HepG2 (cell line): ENCODE results near the gene GFOD1. TPM values are rescaled to one million over a fixed set of nuclear protein-coding genes. Genes with fewer than 3 reads are reported as not detected.

Source experiments
- ATAC-seq: fragments of 200-7000 bp; cut with Tn5 transposase; 3 replicates; pipeline ENCODE4 v1.9.1; 2020; ENCODE audit warnings: mild to moderate bottlenecking, moderate library complexity
- BruUV-seq: library from RNA; stranded (reverse); fragments of 400-500 nt; replicated peaks from 2 replicates; lab custom pipeline; 2021; lab: Mats Ljungman, UMichigan
- CTCF ChIA-PET: fragments of 300-600 bp; formaldehyde crosslinking; extraction: SDS; loops from one replicate; lab custom pipeline; 2021; ENCODE audit warnings: low total read pairs, inconsistent platforms, low intra/inter-chr PET ratio; lab: Yijun Ruan, JAX
- POLR2A ChIA-PET: fragments of 350-600 bp; sonication (Branson Sonifier 250); formaldehyde crosslinking; loops from one replicate; lab custom pipeline; 2020; ENCODE audit warnings: antibody characterized with exemption, inconsistent platforms; lab: Yijun Ruan, JAX
- DNase-seq: peaks from one replicate; pipeline ENCODE4 v3.0.0-alpha.2; 2015; ENCODE audit warnings: low spot score
- FAIRE-seq: peaks from 3 replicates; lab custom pipeline; 2011; peaks lifted over from hg19 to GRCh38; lab: Jason Lieb, UNC
- H2AFZ ChIP-seq: one replicate; pipeline ENCODE4 v1.6.1; 2011; ENCODE audit warnings: low read length, inconsistent platforms
- H3K27ac ChIP-seq: fragments of 300-600 bp; 3 replicates; pipeline ENCODE4 v1.8.0; 2011; ENCODE audit warnings: mixed run types, mild to moderate bottlenecking, mixed read lengths, low read length, inconsistent platforms; ENCODE audit not compliant: insufficient read depth; ENCODE audit errors: extremely low read length
- H3K27me3 ChIP-seq, 2 experiments: fragments of 200-600 bp in 1 of 2; 2 replicates in 1 of 2; 3 replicates in 1 of 2; pipeline versions ENCODE4 v1.6.0 to v1.8.0; 2011; ENCODE audit warnings: low read length in 2 of 2, mild to moderate bottlenecking in 2 of 2, moderate library complexity in 2 of 2, inconsistent platforms in 1 of 2; ENCODE audit not compliant: insufficient read depth in 2 of 2, control insufficient read depth in 1 of 2
- H3K36me3 ChIP-seq, 2 experiments: fragments of 200-600 bp in 1 of 2; replicated peaks in 1 of 2; 2 replicates in 1 of 2; 3 replicates in 1 of 2; pipeline versions ENCODE4 v1.5.1 to v1.8.0; 2011; ENCODE audit warnings: low read length in 2 of 2, inconsistent platforms in 1 of 2; ENCODE audit not compliant: insufficient read depth in 2 of 2, control insufficient read depth in 1 of 2
- H3K4me1 ChIP-seq: 2 replicates; pipeline ENCODE4 v1.5.1; 2012; ENCODE audit warnings: low read length, inconsistent platforms; ENCODE audit not compliant: insufficient read depth
- H3K4me2 ChIP-seq: 2 replicates; pipeline ENCODE4 v1.6.0; 2011; ENCODE audit warnings: low read depth, low read length, inconsistent platforms
- H3K4me3 ChIP-seq, 3 experiments: fragments of 200-600 bp in 1 of 3; sonication (generic), shearing (Covaris generic) in 1 of 3; replicated peaks in 1 of 3; 2 replicates each; pipeline ENCODE4 v1.5.1; 2011 to 2016; ENCODE audit warnings: low read length in 3 of 3, inconsistent platforms in 2 of 3, low read depth in 2 of 3, mild to moderate bottlenecking in 2 of 3, control low read depth in 1 of 3, mixed read lengths in 1 of 3; ENCODE audit not compliant: insufficient read depth in 1 of 3
- H3K79me2 ChIP-seq: one replicate; pipeline ENCODE4 v1.6.1; 2011; ENCODE audit warnings: low read length, inconsistent platforms; ENCODE audit not compliant: insufficient read depth
- H3K9ac ChIP-seq: 2 replicates; pipeline ENCODE4 v1.6.0; 2011; ENCODE audit warnings: mild to moderate bottlenecking, low read depth, low read length, inconsistent platforms; ENCODE audit not compliant: insufficient read depth
- H3K9me3 ChIP-seq: 2 replicates; pipeline ENCODE4 v1.5.1; 2012; ENCODE audit warnings: mild to moderate bottlenecking, low read length
- H4K20me1 ChIP-seq: 2 replicates; pipeline ENCODE4 v1.6.0; 2011; ENCODE audit warnings: inconsistent platforms, mild to moderate bottlenecking, low read length, moderate library complexity; ENCODE audit not compliant: insufficient read depth
- DNMT3B ChIP-seq: conservative IDR thresholded peaks from 2 replicates; pipeline ENCODE4 v1.6.1; 2016; ENCODE audit warnings: missing biosample characterization, control low read depth
- NFKB2 ChIP-seq: sonication (generic); formaldehyde crosslinking; IDR thresholded peaks from 2 replicates; pipeline ENCODE4 v1.4.0; 2020; ENCODE audit warnings: missing genetic modification reagents, borderline replicate concordance
- PAX8 ChIP-seq: sonication (generic); formaldehyde crosslinking; IDR thresholded peaks from 2 replicates; pipeline ENCODE4 v1.8.0; 2022; ENCODE audit warnings: mild to moderate bottlenecking, missing genetic modification reagents, borderline replicate concordance
- SIX1 ChIP-seq: sonication (generic); formaldehyde crosslinking; IDR thresholded peaks from 2 replicates; pipeline ENCODE4 v1.4.0; 2020; ENCODE audit warnings: missing genetic modification reagents, borderline replicate concordance
- SOX5 ChIP-seq: IDR thresholded peaks from 2 replicates; pipeline ENCODE4 v1.6.1; 2016; ENCODE audit warnings: borderline replicate concordance
- TAF15 ChIP-seq: fragments of 200-400 bp; formaldehyde crosslinking; IDR thresholded peaks from one replicate; pipeline ENCODE4 v1.6.1; 2018; ENCODE audit warnings: mild to moderate bottlenecking, low read depth, low read length; ENCODE audit not compliant: poor library complexity, severe bottlenecking
- TFDP2 ChIP-seq: sonication (generic); formaldehyde crosslinking; IDR thresholded peaks from 2 replicates; pipeline ENCODE4 v1.4.0; 2020; ENCODE audit warnings: missing genetic modification reagents
- ZFP90 ChIP-seq: sonication (generic); formaldehyde crosslinking; IDR thresholded peaks from 2 replicates; pipeline ENCODE4 v1.8.0; 2022; ENCODE audit warnings: missing genetic modification reagents, mild to moderate bottlenecking, inconsistent platforms, borderline replicate concordance
- ZNF30 ChIP-seq: sonication (generic); formaldehyde crosslinking; IDR thresholded peaks from 2 replicates; pipeline ENCODE4 v1.5.0; 2020; ENCODE audit warnings: mild to moderate bottlenecking, missing genetic modification reagents
- ZNF431 ChIP-seq: sonication (generic); formaldehyde crosslinking; IDR thresholded peaks from 2 replicates; pipeline ENCODE4 v1.9.0; 2022; ENCODE audit warnings: missing genetic modification reagents, low read depth, mild to moderate bottlenecking, borderline replicate concordance
- ZNF496 ChIP-seq: sonication (generic); formaldehyde crosslinking; IDR thresholded peaks from 2 replicates; pipeline ENCODE4 v1.8.1; 2023; ENCODE audit warnings: mild to moderate bottlenecking, moderate library complexity, missing genetic modification reagents; ENCODE audit not compliant: insufficient replicate concordance
- ZNF501 ChIP-seq: sonication (generic); formaldehyde crosslinking; IDR thresholded peaks from 2 replicates; pipeline ENCODE4 v1.5.1; 2020; ENCODE audit warnings: mild to moderate bottlenecking, moderate library complexity, missing genetic modification reagents
- ZNF607 ChIP-seq: sonication (generic); formaldehyde crosslinking; IDR thresholded peaks from 2 replicates; pipeline ENCODE4 v1.5.1; 2020; ENCODE audit warnings: missing genetic modification reagents, mild to moderate bottlenecking, borderline replicate concordance
- ZNF773 ChIP-seq: sonication (generic); formaldehyde crosslinking; IDR thresholded peaks from 2 replicates; pipeline ENCODE4 v1.4.0; 2020; ENCODE audit warnings: missing genetic modification reagents, borderline replicate concordance
- ZNF839 ChIP-seq: sonication (generic); formaldehyde crosslinking; IDR thresholded peaks from 2 replicates; pipeline ENCODE4 v1.4.0; 2020; ENCODE audit warnings: missing genetic modification reagents, mild to moderate bottlenecking, borderline replicate concordance
- WGBS: methylation state at CpG from one replicate; pipeline ENCODE4 v1.1.6; 2017; ENCODE audit warnings: low lambda C conversion rate; 5-methylcytosine and 5-hydroxymethylcytosine counted together
- in situ Hi-C: cut with HindIII; loops from 2 replicates; pipeline ENCODE4 v1.10.0; 2017; ENCODE audit warnings: low pct_unique_long_range_greater_than_20kb; ENCODE audit not compliant: extremely low pct_ligation_motif_present
- intact Hi-C: fragments of 100-400 bp; cut with micrococcal nuclease; formaldehyde crosslinking; loops from one replicate; pipeline ENCODE4 v1.10.0; 2022; ENCODE audit not compliant: unreplicated experiment
- polyA plus RNA-seq, 8 experiments: library from polyadenylated mRNA; depleted of rRNA in 3 of 8; stranded (reverse) in 7 of 8; unstranded in 1 of 8; fragments of >200 nt; fragmentation: Illumina TruSeq in 4 of 8; extraction: Trizol in 4 of 8; gene quantifications; 2 replicates each; pipeline versions ENCODE4 v1.2.1 to v1.2.3, GENCODE V29; 2011 to 2016; ENCODE audit warnings: low read depth in 4 of 8, missing spikeins in 1 of 8, mixed read lengths in 1 of 8; ENCODE audit not compliant: insufficient read depth in 1 of 8
- total RNA-seq, 5 experiments: library from RNA; depleted of rRNA; stranded (reverse); fragments of >200 nt; fragmentation: Illumina TruSeq; extraction: Trizol; gene quantifications; 2 replicates each; pipeline ENCODE4 v1.2.3, GENCODE V29; 2016; ENCODE audit warnings: low read depth in 1 of 5

The GFOD1 gene
- total and polyA plus RNA-seq, 2 of the 13 experiments (the other 11 are each of a cell fraction or from before 2014, with no cell fraction given) = 1.9 to 6.4 TPM

GRCh38 chr6:13422681-13423221 lies 64.6 kb downstream of the GFOD1 start:
- ChIA-PET POLR2A (interaction anchor here (1.5 kb wide), 1 partner anchor 9 kb away, joined by 7 read pairs; no protein-coding TSS in a partner anchor), CTCF (no interaction called here)
- Histone ChIP-seq H3K4me2 (no peak overlapping the region), H3K9me3 (no peaks in the 10 kb centered on the region), H3K27ac (no peak overlapping the region), H3K9ac (no peak overlapping the region), H3K4me3 (no peak overlapping the region), H3K27me3 (no peaks in the 10 kb centered on the region), H2AFZ (no peak overlapping the region), H3K36me3 (no peaks in the 10 kb centered on the region), H4K20me1 (no peaks in the 10 kb centered on the region), H3K4me1 (peaks cover 20% of the 10 kb centered on the region), H3K79me2 (no peaks in the 10 kb centered on the region)
- DNase-seq = no peak
- no peak for FAIRE-seq
- intact Hi-C loops (no loop called here), in situ Hi-C loops (no loop called here)
- WGBS = 86% methylated on average over 5 of the region's 5 CpGs
- no peak for TF ChIP-seq ZNF839
- no peak for TF ChIP-seq ZFP90
- TF ChIP-seq ZNF501 (CRISPR knock-in tag) = no peak
- TF ChIP-seq ZNF431 (CRISPR knock-in tag) = no peak
- TF ChIP-seq TFDP2 (CRISPR knock-in tag) = no peak
- TF ChIP-seq ZNF496 (CRISPR knock-in tag) = no peak
- TF ChIP-seq DNMT3B = no peak
- no peak for TF ChIP-seq ZNF607 (CRISPR knock-in tag)
- TF ChIP-seq NFKB2 = no peak
- no peak for TF ChIP-seq SIX1 (CRISPR knock-in tag)
- no peak for TF ChIP-seq ZNF773 (CRISPR knock-in tag)
- TF ChIP-seq SOX5 = no peak
- TF ChIP-seq TAF15 = no peak
- TF ChIP-seq ZNF30 (CRISPR knock-in tag) = no peak
- TF ChIP-seq PAX8 (CRISPR knock-in tag) = no peak
- no peak for ATAC-seq
- BruUV-seq = no TSS peak
